ENCODE measurements around the gene CARD9.
"Not testable (repeated sequence)": the region's sequence is repeated elsewhere in the genome, so short reads cannot be mapped to it uniquely, and the experiment has no call there.

Gene CARD9

DNA sequence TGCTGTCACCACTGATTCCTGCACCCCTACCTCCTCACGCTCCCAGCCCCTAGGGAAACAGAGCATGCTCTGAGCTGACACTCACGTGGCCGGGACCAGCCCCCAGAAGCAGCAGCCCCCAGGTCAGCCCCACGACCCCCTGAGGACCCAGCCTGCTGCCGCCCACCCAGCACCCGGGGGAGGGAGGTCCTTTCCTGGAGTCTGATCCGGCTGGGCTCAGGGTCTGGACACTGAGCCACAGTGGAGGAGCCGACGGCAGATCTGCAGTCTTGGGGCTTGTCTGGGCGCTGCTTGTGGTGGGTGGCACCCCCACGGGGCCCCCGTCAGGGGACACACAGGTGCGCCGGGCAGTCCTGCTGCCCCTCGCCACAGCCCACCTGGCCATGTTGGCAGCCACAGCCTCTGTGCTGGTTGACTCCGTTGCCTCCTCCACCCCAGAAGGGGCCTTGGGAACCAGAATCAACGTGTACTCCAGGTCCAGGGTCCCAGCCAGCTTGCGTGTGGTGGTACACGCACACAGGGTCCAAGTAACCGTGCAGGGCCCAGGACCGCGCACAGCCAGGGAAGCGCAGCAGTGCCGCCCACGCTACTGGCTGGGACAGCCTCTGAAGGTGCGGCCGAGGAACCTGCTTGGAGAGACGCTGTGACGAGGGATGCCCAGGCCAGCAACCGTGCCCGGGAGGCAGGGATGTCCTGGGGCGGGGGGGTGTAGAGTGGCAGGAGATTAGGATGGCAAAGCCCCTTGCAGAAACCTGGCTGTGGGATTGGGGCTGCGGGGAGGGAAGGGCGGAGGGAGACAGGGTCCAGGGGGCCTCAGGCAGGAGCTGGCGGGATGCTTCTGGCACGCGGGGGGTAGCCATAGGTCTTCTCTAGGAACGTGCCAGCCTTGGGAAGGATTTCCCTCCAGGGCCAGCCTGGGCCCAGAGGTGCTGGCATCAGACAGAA is 13.4 kb downstream of the CARD9 start:
- no peak for ATAC-seq (replicated peaks)
- H3K9me3 Mint-ChIP-seq = no peaks in the 10 kb centered on the region
- peaks cover 5 to 27% of the 10 kb centered on the region in 2 donors for H3K4me1 Mint-ChIP-seq
- no peak for DNase-seq
- peaks cover 11 to 17% of the 10 kb centered on the region in 2 donors for H3K36me3 Mint-ChIP-seq
- H3K27me3 Mint-ChIP-seq = no peaks in the 10 kb centered on the region
- H3K4me3 Mint-ChIP-seq = no peak overlapping the region
- H3K27ac Mint-ChIP-seq = no peak overlapping the region

DNA sequence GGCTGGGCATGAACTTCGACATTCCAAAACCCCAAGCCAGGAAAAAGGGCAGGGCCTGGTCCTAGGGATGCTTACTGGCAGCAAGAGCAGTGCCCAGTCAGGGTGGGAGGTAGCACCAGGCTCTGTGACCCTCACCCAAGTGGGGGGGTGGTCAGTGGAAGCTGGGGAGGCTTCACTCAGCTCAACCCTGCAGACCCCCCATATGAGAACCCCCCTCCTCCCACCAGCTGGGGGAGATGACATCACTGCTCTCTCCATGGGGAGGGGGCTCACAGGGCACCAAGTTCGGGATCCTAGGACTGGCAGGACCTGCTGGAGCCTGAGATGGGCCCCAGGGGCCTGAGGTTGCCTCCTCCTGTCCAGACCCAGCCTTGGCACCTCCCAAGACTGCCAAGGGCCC is 14.6 kb downstream of the CARD9 start:
- H3K27me3 Mint-ChIP-seq = no peaks in the 10 kb centered on the region
- H3K27ac Mint-ChIP-seq = no peak overlapping the region
- peaks cover 7 to 26% of the 10 kb centered on the region in 2 donors for H3K4me1 Mint-ChIP-seq
- DNase-seq (no peak), ATAC-seq (replicated peaks) (no peak)
- no peaks in the 10 kb centered on the region for H3K9me3 Mint-ChIP-seq
- H3K36me3 Mint-ChIP-seq = peaks cover 11 to 16% of the 10 kb centered on the region in 2 donors
- no peak overlapping the region for H3K4me3 Mint-ChIP-seq

DNA sequence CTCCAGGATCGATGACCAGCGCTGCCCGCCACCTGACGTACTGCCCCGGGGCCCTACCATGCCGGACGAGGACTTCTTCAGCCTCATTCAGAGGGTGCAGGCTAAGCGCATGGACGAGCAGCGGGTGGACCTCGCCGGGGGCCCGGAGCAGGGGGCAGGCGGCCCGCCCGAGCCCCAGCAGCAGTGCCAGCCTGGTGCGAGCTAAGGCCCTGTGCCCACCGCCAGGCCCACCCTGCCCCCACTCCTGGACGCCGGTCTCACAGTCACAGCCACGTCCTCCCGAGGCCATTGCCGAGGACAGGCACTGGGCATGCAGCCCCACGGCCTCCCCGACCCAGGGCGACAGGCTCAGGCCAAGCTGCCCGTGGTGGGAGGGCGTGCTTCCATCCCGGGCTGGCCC is 15.5 kb downstream of the CARD9 start:
- Mint-ChIP-seq H3K4me3 (no peak overlapping the region), H3K27ac (no peak overlapping the region), H3K27me3 (no peaks in the 10 kb centered on the region), H3K36me3 (peaks cover 11 to 16% of the 10 kb centered on the region in 2 donors), H3K4me1 (peaks cover 7 to 21% of the 10 kb centered on the region in 2 donors), H3K9me3 (no peaks in the 10 kb centered on the region)
- DNase-seq (no peak), ATAC-seq (replicated peaks) (no peak)

DNA sequence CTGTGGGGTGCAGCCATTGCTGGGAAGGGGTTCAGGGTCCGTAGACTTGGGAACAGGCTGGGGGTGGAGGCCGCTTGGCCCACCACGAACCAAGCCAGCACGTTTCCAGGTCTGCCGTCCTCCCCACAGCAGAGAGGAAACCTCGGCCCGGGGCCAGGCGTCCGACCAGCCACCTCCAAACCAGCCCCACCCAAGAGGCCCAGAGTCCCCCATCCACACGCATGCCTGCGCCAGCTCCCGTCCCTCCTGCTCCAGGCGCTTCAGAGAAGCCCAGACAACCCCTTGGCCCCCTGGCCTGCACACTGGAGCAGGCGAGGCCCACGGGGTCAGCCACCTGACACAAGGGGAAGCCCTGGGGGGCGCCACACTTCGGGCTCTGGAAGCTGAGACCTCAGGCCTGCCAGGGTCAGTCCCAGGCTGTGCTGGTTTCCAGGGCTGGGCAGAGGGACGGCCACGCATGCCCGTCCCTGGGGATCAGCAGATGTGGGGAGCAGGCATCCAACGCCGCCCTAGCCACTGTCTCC is 16.2 kb downstream of the CARD9 start:
- H3K4me3 Mint-ChIP-seq = no peak overlapping the region
- H3K36me3 Mint-ChIP-seq = peaks cover 8 to 13% of the 10 kb centered on the region in 2 donors
- H3K27me3 Mint-ChIP-seq = no peaks in the 10 kb centered on the region
- ATAC-seq (replicated peaks) = no peak
- no peaks in the 10 kb centered on the region for H3K9me3 Mint-ChIP-seq
- DNase-seq = no peak
- peaks cover 5 to 14% of the 10 kb centered on the region in 2 donors for H3K4me1 Mint-ChIP-seq
- H3K27ac Mint-ChIP-seq = no peak overlapping the region

DNA sequence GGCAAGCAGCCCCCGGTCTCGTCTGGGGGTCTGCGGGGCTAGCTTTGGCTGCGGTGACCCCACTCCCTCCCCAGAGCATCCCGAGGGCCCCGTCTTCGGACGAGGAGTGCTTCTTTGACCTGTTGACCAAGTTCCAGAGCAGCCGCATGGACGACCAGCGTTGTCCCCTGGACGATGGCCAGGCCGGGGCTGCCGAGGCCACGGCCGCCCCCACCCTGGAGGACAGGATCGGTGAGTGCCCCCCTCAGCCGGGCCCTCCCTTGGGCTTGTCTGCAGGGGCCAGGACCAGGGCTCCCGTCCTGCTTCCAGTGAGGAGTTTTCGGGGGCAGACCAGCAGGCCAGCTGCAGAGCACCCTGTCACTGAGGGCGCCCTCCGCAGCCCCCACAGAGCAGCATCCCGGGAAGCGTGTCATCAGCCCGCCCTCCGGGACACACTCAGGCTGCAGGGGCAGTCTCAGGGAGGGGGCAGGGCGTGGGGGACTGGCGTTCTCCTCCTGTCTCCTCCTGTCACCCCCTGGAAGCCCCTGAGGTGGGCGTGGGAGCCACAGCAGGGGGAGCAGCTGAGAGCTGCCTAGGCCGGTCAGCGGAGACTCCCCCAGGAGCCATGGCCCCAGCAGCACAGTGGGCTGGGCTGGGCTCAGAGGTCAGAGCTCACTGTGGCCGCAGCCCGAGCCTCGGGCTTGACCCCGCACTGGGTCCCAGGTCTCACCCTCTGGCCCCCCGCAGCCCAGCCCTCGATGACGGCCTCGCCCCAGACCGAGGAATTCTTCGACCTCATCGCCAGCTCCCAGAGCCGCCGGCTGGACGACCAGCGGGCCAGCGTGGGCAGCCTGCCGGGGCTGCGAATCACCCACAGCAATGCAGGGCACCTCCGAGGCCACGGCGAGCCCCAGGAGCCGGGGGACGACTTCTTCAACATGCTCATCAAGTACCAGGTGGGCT is 17.6 kb downstream of the CARD9 start:
- no peak overlapping the region for H3K27ac Mint-ChIP-seq
- H3K9me3 Mint-ChIP-seq = no peaks in the 10 kb centered on the region
- H3K27me3 Mint-ChIP-seq = no peaks in the 10 kb centered on the region
- ATAC-seq (replicated peaks) (no peak), DNase-seq (no peak)
- H3K4me3 Mint-ChIP-seq = no peak overlapping the region
- peaks cover 3 to 6% of the 10 kb centered on the region in 2 donors for H3K4me1 Mint-ChIP-seq
- H3K36me3 Mint-ChIP-seq = peaks cover 8 to 13% of the 10 kb centered on the region in 2 donors

DNA sequence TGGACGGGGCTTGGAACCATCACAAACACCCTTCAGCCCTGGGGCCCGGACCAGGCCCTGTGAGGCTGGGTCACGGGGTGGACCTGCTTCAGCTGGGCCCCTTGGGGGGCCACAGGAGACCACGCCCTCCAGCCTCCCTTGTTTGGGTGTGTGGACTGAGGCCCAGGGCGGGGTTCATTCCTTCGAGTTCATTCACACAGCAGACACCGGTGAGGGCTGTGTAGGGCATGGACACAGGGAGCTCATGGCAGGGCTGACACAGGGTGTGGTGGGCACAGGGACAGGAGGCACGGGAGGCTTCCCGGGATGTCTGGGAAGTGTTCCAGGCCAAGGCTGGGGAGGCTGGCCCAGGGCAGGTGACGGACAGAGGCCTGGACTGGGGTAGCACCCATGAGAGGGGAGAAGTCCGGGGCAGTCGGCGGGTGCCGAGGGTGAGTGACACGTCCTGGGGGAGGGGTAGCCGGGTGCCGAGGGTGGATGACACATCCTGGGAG is 18.8 kb downstream of the CARD9 start:
- Mint-ChIP-seq H3K27me3 (no peaks in the 10 kb centered on the region), H3K36me3 (peaks cover 4 to 8% of the 10 kb centered on the region in 2 donors), H3K4me1 (peaks cover 3 to 6% of the 10 kb centered on the region in 2 donors), H3K4me3 (no peak overlapping the region), H3K9me3 (no peaks in the 10 kb centered on the region), H3K27ac (peak overlapping the region; percentile 14)
- no peak for DNase-seq
- no peak for ATAC-seq (replicated peaks)

DNA sequence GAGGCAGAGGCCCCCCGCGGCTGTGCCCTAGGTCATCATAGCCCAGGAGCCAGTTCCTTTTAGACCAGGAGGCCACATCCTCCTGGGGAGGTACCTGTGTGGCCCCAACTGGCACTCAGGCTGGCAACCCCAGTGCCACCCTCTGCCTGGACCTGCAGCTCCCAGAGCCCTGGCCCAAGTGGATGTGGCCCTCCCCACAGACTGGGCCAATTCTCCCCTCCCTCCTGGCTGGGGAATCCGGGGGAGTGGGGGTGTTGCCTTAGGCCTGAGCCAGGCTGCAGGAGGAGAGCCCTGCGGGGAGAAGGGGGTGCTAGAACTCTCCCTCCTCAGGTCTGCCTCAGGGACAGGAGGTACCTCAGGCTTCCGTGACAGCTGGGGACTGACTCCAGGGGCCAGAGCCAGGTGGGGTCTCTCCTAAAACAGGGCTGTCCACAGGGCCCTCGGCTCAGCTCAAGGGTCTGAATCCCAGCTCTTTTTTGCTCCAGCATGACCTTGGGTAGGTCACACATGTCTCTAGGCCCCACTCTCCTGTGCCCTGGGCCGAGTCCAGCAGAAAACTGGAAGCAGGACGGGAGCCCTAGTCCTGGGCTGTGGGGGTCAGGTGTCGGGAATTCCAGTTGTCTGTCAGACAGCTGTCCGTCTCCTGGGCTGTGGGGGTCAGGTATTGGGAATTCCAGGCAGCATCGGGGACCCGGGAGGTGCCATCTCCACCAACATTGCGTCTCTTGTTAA is 19.5 kb downstream of the CARD9 start:
- no peak for DNase-seq
- Mint-ChIP-seq H3K36me3 (peaks cover 4 to 8% of the 10 kb centered on the region in 2 donors), H3K27ac (no peak overlapping the region), H3K4me3 (no peak overlapping the region), H3K9me3 (no peaks in the 10 kb centered on the region), H3K4me1 (peaks cover 3 to 6% of the 10 kb centered on the region in 2 donors), H3K27me3 (no peaks in the 10 kb centered on the region)
- no peak for ATAC-seq (replicated peaks)

DNA sequence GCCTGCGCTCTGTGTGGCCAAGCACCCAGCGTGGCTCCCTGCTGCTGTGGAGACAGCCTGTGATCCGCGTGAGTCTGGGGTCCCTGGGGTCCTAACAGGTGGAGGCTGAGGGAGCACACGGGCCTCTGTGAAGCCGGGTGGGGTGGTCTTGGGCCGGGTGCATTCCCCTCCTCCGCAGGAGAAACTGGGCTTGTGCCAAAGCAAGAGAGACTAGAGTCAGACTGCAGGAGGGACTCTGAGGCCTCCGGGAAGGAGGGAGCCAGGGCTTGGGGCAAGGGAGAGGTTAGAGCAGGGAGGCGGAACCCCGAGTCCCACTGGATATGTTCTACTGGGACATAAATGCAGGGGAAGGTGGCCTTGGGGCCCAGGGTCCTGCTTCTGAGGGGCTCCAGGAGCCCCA is 20.4 kb downstream of the CARD9 start:
- peaks cover 3 to 6% of the 10 kb centered on the region in 2 donors for H3K4me1 Mint-ChIP-seq
- no peak overlapping the region for H3K4me3 Mint-ChIP-seq
- H3K27me3 Mint-ChIP-seq = no peaks in the 10 kb centered on the region
- no peak for DNase-seq
- H3K27ac Mint-ChIP-seq = no peak overlapping the region
- ATAC-seq (replicated peaks) = no peak
- H3K9me3 Mint-ChIP-seq = no peaks in the 10 kb centered on the region
- H3K36me3 Mint-ChIP-seq = peaks cover 0 to 3% of the 10 kb centered on the region in 2 donors

DNA sequence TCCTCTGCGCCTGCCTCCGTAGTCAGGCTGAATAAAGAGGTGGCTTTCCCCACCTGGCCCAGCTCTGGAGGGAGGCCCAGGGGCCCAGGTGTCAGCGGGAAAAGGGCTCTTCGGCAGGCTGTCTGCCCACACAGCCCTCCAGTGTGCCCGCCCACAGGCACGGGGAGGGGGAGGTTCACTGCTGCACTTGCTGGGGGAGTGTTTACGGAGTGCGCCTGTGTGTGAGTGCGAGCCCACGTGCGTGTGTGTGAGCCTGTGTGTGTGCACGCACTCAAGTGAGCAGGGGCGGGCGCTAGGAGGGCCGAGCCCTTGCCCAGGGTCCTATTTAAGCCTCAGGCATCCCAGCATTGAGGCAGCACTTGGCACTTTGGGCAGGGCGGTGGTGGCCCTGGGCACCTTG is 20.8 kb downstream of the CARD9 start:
- Mint-ChIP-seq H3K36me3 (peaks cover 0 to 3% of the 10 kb centered on the region in 2 donors), H3K27me3 (no peaks in the 10 kb centered on the region), H3K27ac (peak overlapping the region; percentile 31), H3K4me1 (peaks cover 3 to 6% of the 10 kb centered on the region in 2 donors), H3K4me3 (no peak overlapping the region), H3K9me3 (no peaks in the 10 kb centered on the region)
- DNase-seq = no peak
- no peak for ATAC-seq (replicated peaks)

DNA sequence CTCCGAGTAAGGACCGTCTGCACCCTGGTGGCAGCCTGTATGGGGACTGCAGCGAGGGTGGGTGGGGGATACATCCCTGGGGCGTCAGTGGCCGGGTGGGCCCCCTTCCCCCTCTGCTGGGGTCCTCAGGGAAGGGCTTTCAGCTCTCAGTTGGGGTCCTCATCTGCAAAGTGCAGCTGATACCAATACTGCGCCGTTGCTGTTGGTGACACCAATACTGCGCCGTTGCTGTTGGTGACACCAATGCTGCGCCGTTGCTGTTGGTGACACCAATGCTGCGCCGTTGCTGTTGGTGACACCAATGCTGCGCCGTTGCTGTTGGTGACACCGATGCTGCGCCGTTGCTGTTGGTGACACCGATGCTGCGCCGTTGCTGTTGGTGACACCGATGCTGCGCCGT is 21.6 kb downstream of the CARD9 start:
- not testable (repeated sequence) for H3K36me3 Mint-ChIP-seq; DNase-seq; ATAC-seq (replicated peaks); H3K4me3 Mint-ChIP-seq; H3K4me1 Mint-ChIP-seq; H3K27ac Mint-ChIP-seq; H3K9me3 Mint-ChIP-seq; H3K27me3 Mint-ChIP-seq

DNA sequence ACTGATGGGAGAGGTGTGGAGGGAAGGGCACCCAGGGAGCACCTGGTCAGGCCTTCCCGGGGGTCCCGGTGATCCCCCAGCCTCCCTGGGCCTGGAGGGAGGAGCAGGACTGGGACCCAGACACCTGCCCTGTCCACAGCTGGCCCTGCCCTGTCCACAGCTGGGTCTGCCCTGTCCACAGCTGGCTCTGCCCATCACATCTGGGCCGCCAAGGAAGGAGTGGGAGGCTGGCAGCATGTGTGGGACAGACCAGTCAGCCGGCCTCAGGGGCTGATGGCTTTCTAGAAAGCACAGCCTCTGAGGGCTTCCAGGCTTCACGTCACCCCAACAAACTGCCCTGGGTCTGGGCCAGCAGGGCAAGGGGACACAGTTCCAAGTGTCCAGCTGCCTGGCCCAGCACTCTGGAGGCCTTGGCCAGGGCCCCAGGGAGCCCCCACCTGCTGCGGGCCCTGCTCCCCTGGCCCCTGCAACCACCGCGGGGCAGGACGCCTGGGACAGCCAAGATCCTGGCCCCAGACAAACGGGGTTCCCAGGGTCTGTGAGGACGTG is 22.1 kb downstream of the CARD9 start:
- DNase-seq = no peak
- Mint-ChIP-seq H3K36me3 (no peaks in the 10 kb centered on the region), H3K27ac (no peak overlapping the region)

DNA sequence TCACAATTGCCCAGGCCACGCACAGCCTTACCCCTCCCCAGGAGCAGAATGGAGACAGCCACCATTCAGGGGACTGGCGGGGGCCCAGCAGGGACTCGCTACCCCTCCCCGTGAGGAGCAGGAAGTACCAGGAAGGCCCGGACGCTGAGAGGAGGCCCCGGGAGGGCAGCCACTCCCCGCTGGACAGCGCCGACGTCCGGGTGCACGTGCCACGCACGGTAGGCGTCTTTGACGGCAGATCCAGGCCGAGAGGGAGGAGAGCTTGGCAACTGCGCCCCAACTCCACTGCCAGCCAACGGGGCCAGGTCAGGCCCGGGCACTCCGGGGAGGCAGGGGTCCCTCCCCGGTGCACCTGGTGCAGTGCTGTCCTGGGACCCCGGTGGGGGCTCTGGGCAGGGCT is 23.9 kb downstream of the CARD9 start:
- H3K9me3 Mint-ChIP-seq = no peaks in the 10 kb centered on the region
- peaks cover under 1 to 3% of the 10 kb centered on the region in 2 donors for H3K4me1 Mint-ChIP-seq
- no peak overlapping the region for H3K27ac Mint-ChIP-seq
- H3K27me3 Mint-ChIP-seq = no peaks in the 10 kb centered on the region
- no peak for DNase-seq
- no peaks in the 10 kb centered on the region for H3K36me3 Mint-ChIP-seq
- no peak overlapping the region for H3K4me3 Mint-ChIP-seq
- no peak for ATAC-seq (replicated peaks)

More for the DNA sequence above, 22.1 kb downstream of the CARD9 start:
- Mint-ChIP-seq H3K27me3 (no peaks in the 10 kb centered on the region), H3K4me3 (no peak overlapping the region), H3K9me3 (no peaks in the 10 kb centered on the region), H3K4me1 (peaks cover 3 to 6% of the 10 kb centered on the region in 2 donors)
- no peak for ATAC-seq (replicated peaks)

DNA sequence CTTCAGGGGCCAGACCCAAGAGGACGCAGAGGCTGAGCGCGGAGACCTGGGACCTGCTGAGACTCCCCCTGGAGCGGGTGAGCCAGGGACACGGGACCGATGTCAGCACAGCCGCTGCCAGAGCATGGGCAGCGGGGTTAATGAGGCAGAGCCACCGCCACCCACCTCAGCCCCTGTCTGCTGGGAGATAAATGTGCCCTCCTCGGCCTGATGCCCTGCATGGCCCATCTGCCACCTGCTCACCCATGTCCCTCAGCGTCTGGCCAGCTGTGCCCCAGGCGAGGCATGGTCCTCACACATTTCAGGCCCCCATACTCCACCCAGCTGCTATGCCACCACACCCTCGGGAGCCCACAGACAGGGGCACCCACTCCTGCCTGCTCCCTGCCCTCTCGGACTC is 24.8 kb downstream of the CARD9 start:
- no peaks in the 10 kb centered on the region for H3K27me3 Mint-ChIP-seq
- DNase-seq (no peak), ATAC-seq (replicated peaks) (no peak)
- H3K9me3 Mint-ChIP-seq = no peaks in the 10 kb centered on the region
- peak overlapping the region in 1 of 2 donors; percentile 19 for H3K4me3 Mint-ChIP-seq
- no peak overlapping the region for H3K27ac Mint-ChIP-seq
- no peaks in the 10 kb centered on the region for H3K36me3 Mint-ChIP-seq
- no peaks in the 10 kb centered on the region for H3K4me1 Mint-ChIP-seq
